OCI-LY1 (cell line): ENCODE results near the gene ARHGAP25.
"Not testable (repeated sequence)": the region's sequence is repeated elsewhere in the genome, so short reads cannot be mapped to it uniquely, and the experiment has no call there.

Experiments
- H2AFZ ChIP-seq: fragments of 200-600 bp; sonication (generic), shearing (Covaris generic); 2 replicates; pipeline ENCODE4 v1.6.0; 2014; ENCODE audit warnings: antibody characterized with exemption, mild to moderate bottlenecking, low read length
- H3F3A ChIP-seq: fragments of 200-600 bp; sonication (generic), shearing (Covaris generic); 2 replicates; pipeline ENCODE4 v1.6.0; 2014; ENCODE audit warnings: mild to moderate bottlenecking, antibody characterized with exemption, low read length, moderate library complexity; ENCODE audit not compliant: insufficient read depth
- H3K27ac ChIP-seq: fragments of 200-600 bp; sonication (generic); 2 replicates; pipeline ENCODE4 v1.5.1; 2014; ENCODE audit warnings: low read length, mixed run types, mild to moderate bottlenecking, low read depth; ENCODE audit not compliant: poor library complexity, severe bottlenecking
- H3K27me3 ChIP-seq: fragments of 200-600 bp; sonication (generic); 2 replicates; pipeline ENCODE4 v1.6.0; 2014; ENCODE audit warnings: antibody characterized with exemption, mild to moderate bottlenecking, low read length, moderate library complexity; ENCODE audit not compliant: insufficient read depth
- H3K36me3 ChIP-seq: fragments of 200-600 bp; sonication (generic); 2 replicates; pipeline ENCODE4 v1.6.1; 2014; ENCODE audit warnings: mild to moderate bottlenecking, antibody characterized with exemption, low read length, moderate library complexity, mixed read lengths; ENCODE audit not compliant: insufficient read depth
- H3K4me1 ChIP-seq: fragments of 200-600 bp; sonication (generic); 2 replicates; pipeline ENCODE4 v1.5.1; 2014; ENCODE audit warnings: mild to moderate bottlenecking, low read length, moderate library complexity; ENCODE audit not compliant: insufficient read depth, severe bottlenecking
- H3K4me2 ChIP-seq: fragments of 200-600 bp; sonication (generic), shearing (Covaris generic); 2 replicates; pipeline ENCODE4 v1.6.1; 2014; ENCODE audit warnings: low read length
- H3K4me3 ChIP-seq: fragments of 200-600 bp; sonication (generic); 2 replicates; pipeline ENCODE4 v1.5.1; 2014; ENCODE audit warnings: low read length, low read depth, mild to moderate bottlenecking, mixed read lengths; ENCODE audit not compliant: poor library complexity, severe bottlenecking
- H3K79me2 ChIP-seq: fragments of 200-600 bp; shearing (Covaris generic); 2 replicates; pipeline ENCODE4 v1.6.1; 2016; ENCODE audit warnings: mixed run types, low read length, mixed read lengths; ENCODE audit not compliant: insufficient read depth
- H3K9ac ChIP-seq: fragments of 200-600 bp; sonication (generic), shearing (Covaris generic); 2 replicates; pipeline ENCODE4 v1.6.1; 2014; ENCODE audit warnings: mild to moderate bottlenecking, low read length, mixed read lengths
- H3K9me2 ChIP-seq: fragments of 200-600 bp; sonication (generic), shearing (Covaris generic); 2 replicates; pipeline ENCODE4 v1.6.1; 2014; ENCODE audit warnings: low read depth, mild to moderate bottlenecking, low read length, mixed read lengths
- H3K9me3 ChIP-seq: fragments of 200-600 bp; shearing (Covaris generic); 2 replicates; pipeline ENCODE4 v1.6.1; 2014; ENCODE audit warnings: low read length, mixed read lengths
- H4K20me1 ChIP-seq: fragments of 200-600 bp; sonication (generic), shearing (Covaris generic); 2 replicates; pipeline ENCODE4 v1.6.0; 2016; ENCODE audit warnings: mild to moderate bottlenecking, low read length; ENCODE audit not compliant: insufficient read depth
- EZH2 ChIP-seq: fragments of 200-600 bp; sonication (generic), shearing (Covaris generic); IDR thresholded peaks from 2 replicates; pipeline ENCODE4 v1.8.0; 2017; ENCODE audit warnings: borderline replicate concordance, mixed run types, mild to moderate bottlenecking, antibody characterized with exemption, low read length, moderate library complexity, mixed read lengths
- TF ChIP-seq, protein P1 (sequence below): fragments of 200-600 bp; sonication (generic), shearing (Covaris generic); IDR thresholded peaks from 2 replicates; pipeline ENCODE4 v1.5.1; 2017; ENCODE audit warnings: mild to moderate bottlenecking, antibody characterized with exemption, low read length, moderate library complexity, mixed read lengths

ARHGAP25 gene

DNA sequence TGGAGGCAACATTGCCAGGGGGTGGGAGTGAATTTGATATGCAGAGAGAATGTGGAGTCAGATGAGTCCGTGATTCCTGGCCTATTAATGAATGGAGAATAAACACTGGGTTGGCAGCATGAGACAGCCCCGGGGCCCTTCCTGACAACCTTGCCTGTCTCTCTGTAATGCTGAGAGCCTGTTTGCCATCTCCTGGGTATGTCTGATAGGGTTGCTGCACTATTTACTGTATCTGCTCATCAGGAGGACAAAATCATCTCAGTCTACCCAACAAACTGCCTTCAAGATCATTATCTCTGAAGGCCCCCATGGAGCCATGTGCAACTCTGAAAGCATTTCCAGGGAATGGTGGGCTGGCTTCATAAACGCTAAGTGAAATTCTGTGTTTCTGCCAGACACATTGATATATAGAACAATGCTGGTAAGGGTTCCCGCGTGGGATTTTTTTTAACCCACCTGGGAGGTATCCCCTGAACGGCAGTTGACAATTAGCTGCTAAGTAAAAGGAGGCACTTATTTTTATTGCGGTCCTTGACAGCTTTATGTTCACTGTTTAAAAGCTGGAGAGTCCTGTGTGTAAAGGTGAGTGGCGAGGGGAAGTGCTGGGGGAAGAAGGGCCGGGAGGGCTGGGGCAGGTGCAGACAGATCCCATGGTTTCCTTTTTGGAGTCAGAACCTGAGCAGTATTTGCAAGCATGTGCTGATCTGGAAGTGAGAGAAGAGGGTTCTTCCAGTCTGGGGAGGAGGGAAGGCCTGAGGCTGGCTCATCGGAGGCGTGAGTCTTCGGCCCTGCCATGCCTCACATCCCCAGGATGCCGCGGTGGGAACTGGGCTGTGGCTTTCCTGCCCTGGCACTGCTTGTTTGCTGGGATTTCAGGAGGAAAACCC, 64.8 kb downstream of the ARHGAP25 start:
- no peaks in the 10 kb centered on the region for H3K9me2 ChIP-seq
- peaks cover 22% of the 10 kb centered on the region for H3K4me1 ChIP-seq
- no peaks in the 10 kb centered on the region for H3F3A ChIP-seq
- H3K36me3 ChIP-seq = peaks cover 90% of the 10 kb centered on the region
- TF ChIP-seq EZH2 = no peak
- TF ChIP-seq, protein P1, sequence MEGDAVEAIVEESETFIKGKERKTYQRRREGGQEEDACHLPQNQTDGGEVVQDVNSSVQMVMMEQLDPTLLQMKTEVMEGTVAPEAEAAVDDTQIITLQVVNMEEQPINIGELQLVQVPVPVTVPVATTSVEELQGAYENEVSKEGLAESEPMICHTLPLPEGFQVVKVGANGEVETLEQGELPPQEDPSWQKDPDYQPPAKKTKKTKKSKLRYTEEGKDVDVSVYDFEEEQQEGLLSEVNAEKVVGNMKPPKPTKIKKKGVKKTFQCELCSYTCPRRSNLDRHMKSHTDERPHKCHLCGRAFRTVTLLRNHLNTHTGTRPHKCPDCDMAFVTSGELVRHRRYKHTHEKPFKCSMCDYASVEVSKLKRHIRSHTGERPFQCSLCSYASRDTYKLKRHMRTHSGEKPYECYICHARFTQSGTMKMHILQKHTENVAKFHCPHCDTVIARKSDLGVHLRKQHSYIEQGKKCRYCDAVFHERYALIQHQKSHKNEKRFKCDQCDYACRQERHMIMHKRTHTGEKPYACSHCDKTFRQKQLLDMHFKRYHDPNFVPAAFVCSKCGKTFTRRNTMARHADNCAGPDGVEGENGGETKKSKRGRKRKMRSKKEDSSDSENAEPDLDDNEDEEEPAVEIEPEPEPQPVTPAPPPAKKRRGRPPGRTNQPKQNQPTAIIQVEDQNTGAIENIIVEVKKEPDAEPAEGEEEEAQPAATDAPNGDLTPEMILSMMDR = no peak
- H3K4me3 ChIP-seq = no peak overlapping the region
- H3K27me3 ChIP-seq = no peaks in the 10 kb centered on the region
- no peak overlapping the region for H2AFZ ChIP-seq
- peaks cover 12% of the 10 kb centered on the region for H3K79me2 ChIP-seq
- no peaks in the 10 kb centered on the region for H4K20me1 ChIP-seq
- no peak overlapping the region for H3K4me2 ChIP-seq
- no peak overlapping the region for H3K9ac ChIP-seq
- H3K27ac ChIP-seq = no peak overlapping the region
- H3K9me3 ChIP-seq = no peaks in the 10 kb centered on the region

DNA sequence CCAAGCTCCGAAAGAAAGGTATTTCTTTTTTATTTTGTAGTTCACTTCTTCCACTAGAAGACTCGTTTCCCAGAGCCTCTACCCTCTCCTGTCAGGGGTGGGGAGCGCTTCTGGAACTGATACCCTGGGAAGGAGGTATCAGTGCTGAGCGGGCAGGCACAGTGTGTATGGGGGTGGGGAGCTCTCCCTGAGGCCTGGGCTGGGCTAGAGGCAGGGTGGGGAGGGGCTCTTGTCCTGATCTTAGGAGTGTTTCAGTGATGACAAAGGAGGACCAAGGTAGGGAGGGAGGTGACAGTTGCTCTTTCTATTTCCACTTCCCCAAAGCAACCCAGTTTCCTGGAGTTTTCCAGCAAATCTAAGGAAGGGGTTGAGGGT, 65.4 kb downstream of the ARHGAP25 start:
- H3K27ac ChIP-seq = no peak overlapping the region
- TF ChIP-seq, protein P1 = no peak
- no peak for TF ChIP-seq EZH2

DNA sequence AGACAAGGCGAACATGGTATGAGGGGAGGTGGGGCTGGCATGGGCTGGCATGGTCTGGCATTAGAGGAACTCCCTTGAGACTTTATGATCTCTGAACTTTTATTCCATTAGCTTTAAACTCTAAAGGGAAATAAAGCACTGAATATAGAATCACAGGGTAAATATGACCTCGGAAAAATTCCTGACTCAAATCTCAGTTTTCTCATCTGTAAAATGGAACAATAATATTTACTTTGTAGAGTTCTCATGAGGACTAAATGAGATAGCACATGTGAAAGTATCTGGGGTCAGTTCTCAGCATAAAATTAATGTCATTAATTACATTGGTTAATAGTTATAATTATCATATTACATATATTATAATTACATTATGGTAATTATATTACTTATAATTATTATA, 65.9 kb downstream of the ARHGAP25 start:
- H3K9ac ChIP-seq = no peak overlapping the region
- H3K36me3 ChIP-seq = peaks cover 90% of the 10 kb centered on the region
- no peaks in the 10 kb centered on the region for H3K9me3 ChIP-seq
- no peak overlapping the region for H3K4me2 ChIP-seq
- no peak overlapping the region for H3K4me3 ChIP-seq
- TF ChIP-seq, protein P1 = no peak
- TF ChIP-seq EZH2 = no peak
- no peak overlapping the region for H3K27ac ChIP-seq
- no peaks in the 10 kb centered on the region for H4K20me1 ChIP-seq
- no peak overlapping the region for H2AFZ ChIP-seq
- H3K4me1 ChIP-seq = peaks cover 11% of the 10 kb centered on the region
- H3K27me3 ChIP-seq = no peaks in the 10 kb centered on the region
- no peaks in the 10 kb centered on the region for H3K9me2 ChIP-seq
- H3K79me2 ChIP-seq = 0 out of 2 replicates have a peak, but pooled peaks cover under 1% of the 10 kb centered on the region
- H3F3A ChIP-seq = no peaks in the 10 kb centered on the region

More for the DNA sequence above, 65.4 kb downstream of the ARHGAP25 start:
- Histone ChIP-seq H3F3A (no peaks in the 10 kb centered on the region), H3K79me2 (peaks cover 5% of the 10 kb centered on the region), H3K4me2 (no peak overlapping the region), H2AFZ (no peak overlapping the region), H3K9me3 (no peaks in the 10 kb centered on the region), H3K9ac (no peak overlapping the region), H3K4me1 (peaks cover 16% of the 10 kb centered on the region), H4K20me1 (no peaks in the 10 kb centered on the region), H3K4me3 (no peak overlapping the region), H3K9me2 (no peaks in the 10 kb centered on the region), H3K27me3 (no peaks in the 10 kb centered on the region), H3K36me3 (peaks cover 90% of the 10 kb centered on the region)

DNA sequence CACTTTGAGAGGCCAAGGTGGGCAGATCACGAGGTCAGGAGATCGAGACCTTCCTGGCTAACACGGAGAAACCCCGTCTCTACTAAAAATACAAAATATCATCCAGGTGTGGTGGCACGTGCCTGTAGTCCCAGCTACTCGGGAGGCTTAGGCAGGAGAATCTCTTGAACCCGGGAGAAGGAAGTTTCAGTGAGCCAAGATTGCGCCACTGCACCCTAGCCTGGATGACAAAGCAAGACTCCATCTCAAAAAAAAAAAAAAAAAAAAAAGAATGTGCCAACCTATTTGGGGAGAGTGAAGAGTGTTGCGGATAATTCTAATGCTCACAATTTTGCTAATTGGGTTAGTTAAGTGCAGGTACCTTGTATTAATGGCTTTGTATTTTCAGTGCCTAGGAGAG, 67.5 kb downstream of the ARHGAP25 start:
- H3K4me2 ChIP-seq, H3K4me3 ChIP-seq, H3F3A ChIP-seq, H3K27ac ChIP-seq, H3K79me2 ChIP-seq, H3K9ac ChIP-seq, H3K9me2 ChIP-seq, H3K4me1 ChIP-seq, H3K9me3 ChIP-seq, H2AFZ ChIP-seq, H4K20me1 ChIP-seq, H3K27me3 ChIP-seq: not testable (repeated sequence)
- peaks cover 93% of the 10 kb centered on the region for H3K36me3 ChIP-seq
